HepG2 (cell line): ENCODE results near the gene CEP162. TPM values are rescaled to one million over a fixed set of nuclear protein-coding genes. Genes with fewer than 3 reads are reported as not detected.
A peak's percentile ranks its signal among the peaks of the same experiment; 100 is the strongest.

ENCODE experiments used
- ARHGAP35 ChIP-seq: sonication (generic); formaldehyde crosslinking; IDR thresholded peaks from 2 replicates; pipeline ENCODE4 v1.9.0; 2022; ENCODE audit warnings: mild to moderate bottlenecking, inconsistent platforms, moderate library complexity, missing genetic modification reagents, borderline replicate concordance
- BORCS8-MEF2B ChIP-seq: sonication (generic); formaldehyde crosslinking; IDR thresholded peaks from 2 replicates; pipeline ENCODE4 v1.8.0; 2022; ENCODE audit warnings: mild to moderate bottlenecking, missing genetic modification reagents
- MIER3 ChIP-seq: IDR thresholded peaks from 2 replicates; pipeline ENCODE4 v1.6.1; 2016; ENCODE audit warnings: missing compliant biosample characterization, borderline replicate concordance
- NCOA1 ChIP-seq: sonication (generic); formaldehyde crosslinking; IDR thresholded peaks from 2 replicates; pipeline ENCODE4 v1.9.0; 2021; ENCODE audit warnings: missing genetic modification reagents
- RELA ChIP-seq: sonication (generic); formaldehyde crosslinking; IDR thresholded peaks from 2 replicates; pipeline ENCODE4 v1.4.0; 2020; ENCODE audit warnings: missing genetic modification reagents
- SIX1 ChIP-seq: sonication (generic); formaldehyde crosslinking; IDR thresholded peaks from 2 replicates; pipeline ENCODE4 v1.4.0; 2020; ENCODE audit warnings: missing genetic modification reagents, borderline replicate concordance
- TOPORS ChIP-seq: sonication (generic); formaldehyde crosslinking; IDR thresholded peaks from 2 replicates; pipeline ENCODE4 v1.8.0; 2023; ENCODE audit warnings: mild to moderate bottlenecking, missing genetic modification reagents
- ZFP36L1 ChIP-seq: sonication (generic); formaldehyde crosslinking; IDR thresholded peaks from 2 replicates; pipeline ENCODE4 v1.8.0; 2022; ENCODE audit warnings: mild to moderate bottlenecking, missing genetic modification reagents, moderate library complexity
- ZNF446 ChIP-seq: sonication (generic); formaldehyde crosslinking; IDR thresholded peaks from 2 replicates; pipeline ENCODE4 v1.5.0; 2020; ENCODE audit warnings: mild to moderate bottlenecking, missing genetic modification reagents
- polyA plus RNA-seq, 8 experiments: library from polyadenylated mRNA; depleted of rRNA in 3 of 8; stranded (reverse) in 7 of 8; unstranded in 1 of 8; fragments of >200 nt; fragmentation: Illumina TruSeq in 4 of 8; extraction: Trizol in 4 of 8; gene quantifications; 2 replicates each; pipeline versions ENCODE4 v1.2.1 to v1.2.3, GENCODE V29; 2011 to 2016; ENCODE audit warnings: low read depth in 4 of 8, missing spikeins in 1 of 8, mixed read lengths in 1 of 8; ENCODE audit not compliant: insufficient read depth in 1 of 8
- total RNA-seq, 5 experiments: library from RNA; depleted of rRNA; stranded (reverse); fragments of >200 nt; fragmentation: Illumina TruSeq; extraction: Trizol; gene quantifications; 2 replicates each; pipeline ENCODE4 v1.2.3, GENCODE V29; 2016; ENCODE audit warnings: low read depth in 1 of 5
- TF ChIP-seq, protein P1 (sequence below): IDR thresholded peaks from 2 replicates; pipeline ENCODE4 v1.6.1; 2016; ENCODE audit warnings: mild to moderate bottlenecking, missing biosample characterization, missing genetic modification reagents
- TF ChIP-seq, protein P2 (sequence below): sonication (generic); formaldehyde crosslinking; IDR thresholded peaks from 2 replicates; pipeline ENCODE4 v1.5.0; 2020; ENCODE audit warnings: mild to moderate bottlenecking, missing genetic modification reagents
- TF ChIP-seq, protein P3 (sequence below): sonication (generic); formaldehyde crosslinking; IDR thresholded peaks from 2 replicates; pipeline ENCODE4 v1.4.0; 2020; ENCODE audit warnings: missing genetic modification reagents, borderline replicate concordance
- TF ChIP-seq, protein P4 (sequence below): conservative IDR thresholded peaks from 2 replicates; pipeline ENCODE4 v1.6.1; 2018; ENCODE audit warnings: missing genetic modification reagents
- TF ChIP-seq, protein P5 (sequence below): sonication (generic); formaldehyde crosslinking; IDR thresholded peaks from 2 replicates; pipeline ENCODE4 v1.5.1; 2020; ENCODE audit warnings: mild to moderate bottlenecking, missing genetic modification reagents, borderline replicate concordance
- TF ChIP-seq, protein P6 (sequence below): sonication (generic); formaldehyde crosslinking; IDR thresholded peaks from 2 replicates; pipeline ENCODE4 v1.4.0; 2020; ENCODE audit warnings: missing genetic modification reagents, borderline replicate concordance

The CEP162 gene
- total and polyA plus RNA-seq, 2 of the 13 experiments (the other 11 are each of a cell fraction or from before 2014, with no cell fraction given) = 0.50 to 7.9 TPM

DNA sequence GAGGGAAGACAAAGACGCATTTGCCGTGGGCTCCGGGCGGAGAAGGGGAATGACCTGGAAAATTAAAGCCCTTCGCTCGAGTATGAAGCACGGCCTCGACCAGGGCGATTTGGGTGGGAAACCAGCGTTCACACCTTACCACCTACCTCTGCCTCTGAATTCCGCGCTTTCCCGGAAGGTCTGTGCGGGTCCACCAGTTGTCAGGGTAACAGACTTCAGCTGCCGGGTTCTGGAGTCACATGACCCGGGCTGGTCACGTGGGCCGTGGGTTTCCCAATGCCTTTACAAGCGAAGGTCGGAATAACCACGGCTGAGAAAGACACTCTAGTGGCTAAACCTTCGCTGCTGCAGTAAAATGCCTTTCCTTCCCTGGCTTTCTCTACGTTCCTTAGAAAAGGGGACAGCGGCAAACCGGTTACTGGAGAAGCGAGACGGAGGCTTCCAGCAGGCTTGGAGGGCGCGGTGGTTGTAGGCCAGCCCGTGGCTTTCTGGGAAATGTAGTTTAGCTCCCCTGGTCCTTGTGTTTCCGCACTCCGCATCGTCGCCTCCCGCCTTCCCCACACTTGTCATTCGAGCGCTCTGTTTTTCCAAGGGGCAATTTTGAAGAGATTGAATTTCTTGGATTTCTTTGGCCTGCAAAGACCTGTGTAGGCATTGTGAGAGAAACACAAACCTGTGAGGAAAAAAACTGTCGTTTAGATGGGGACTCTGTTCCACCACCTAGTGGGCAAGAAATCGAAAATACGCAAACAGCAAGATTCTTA lies at the start of gene CEP162 (continued):
- TF ChIP-seq, protein P1, sequence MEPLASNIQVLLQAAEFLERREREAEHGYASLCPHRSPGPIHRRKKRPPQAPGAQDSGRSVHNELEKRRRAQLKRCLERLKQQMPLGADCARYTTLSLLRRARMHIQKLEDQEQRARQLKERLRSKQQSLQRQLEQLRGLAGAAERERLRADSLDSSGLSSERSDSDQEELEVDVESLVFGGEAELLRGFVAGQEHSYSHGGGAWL (CRISPR knock-in tag) = peak; percentile 45; the same call in 1 of the 2 replicates
- TF ChIP-seq MIER3 (CRISPR knock-in tag) (no peak), ARHGAP35 (CRISPR knock-in tag) (0 out of 2 replicates have a peak, but pooled peaks have one; percentile 32), TOPORS (no peak), BORCS8-MEF2B (peak; percentile 81; the same call in 1 of the 2 replicates), ZFP36L1 (CRISPR knock-in tag) (peak; percentile 58; the same call in 1 of the 2 replicates), ZNF446 (CRISPR knock-in tag) (no peak), SIX1 (CRISPR knock-in tag) (peak; percentile 23; the same call in 1 of the 2 replicates), NCOA1 (CRISPR knock-in tag) (0 out of 2 replicates have a peak, but pooled peaks have one; percentile 47), RELA (CRISPR knock-in tag) (no peak)
- TF ChIP-seq, protein P2, sequence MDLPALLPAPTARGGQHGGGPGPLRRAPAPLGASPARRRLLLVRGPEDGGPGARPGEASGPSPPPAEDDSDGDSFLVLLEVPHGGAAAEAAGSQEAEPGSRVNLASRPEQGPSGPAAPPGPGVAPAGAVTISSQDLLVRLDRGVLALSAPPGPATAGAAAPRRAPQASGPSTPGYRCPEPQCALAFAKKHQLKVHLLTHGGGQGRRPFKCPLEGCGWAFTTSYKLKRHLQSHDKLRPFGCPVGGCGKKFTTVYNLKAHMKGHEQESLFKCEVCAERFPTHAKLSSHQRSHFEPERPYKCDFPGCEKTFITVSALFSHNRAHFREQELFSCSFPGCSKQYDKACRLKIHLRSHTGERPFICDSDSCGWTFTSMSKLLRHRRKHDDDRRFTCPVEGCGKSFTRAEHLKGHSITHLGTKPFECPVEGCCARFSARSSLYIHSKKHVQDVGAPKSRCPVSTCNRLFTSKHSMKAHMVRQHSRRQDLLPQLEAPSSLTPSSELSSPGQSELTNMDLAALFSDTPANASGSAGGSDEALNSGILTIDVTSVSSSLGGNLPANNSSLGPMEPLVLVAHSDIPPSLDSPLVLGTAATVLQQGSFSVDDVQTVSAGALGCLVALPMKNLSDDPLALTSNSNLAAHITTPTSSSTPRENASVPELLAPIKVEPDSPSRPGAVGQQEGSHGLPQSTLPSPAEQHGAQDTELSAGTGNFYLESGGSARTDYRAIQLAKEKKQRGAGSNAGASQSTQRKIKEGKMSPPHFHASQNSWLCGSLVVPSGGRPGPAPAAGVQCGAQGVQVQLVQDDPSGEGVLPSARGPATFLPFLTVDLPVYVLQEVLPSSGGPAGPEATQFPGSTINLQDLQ (CRISPR knock-in tag) = no peak
- TF ChIP-seq, protein P3, sequence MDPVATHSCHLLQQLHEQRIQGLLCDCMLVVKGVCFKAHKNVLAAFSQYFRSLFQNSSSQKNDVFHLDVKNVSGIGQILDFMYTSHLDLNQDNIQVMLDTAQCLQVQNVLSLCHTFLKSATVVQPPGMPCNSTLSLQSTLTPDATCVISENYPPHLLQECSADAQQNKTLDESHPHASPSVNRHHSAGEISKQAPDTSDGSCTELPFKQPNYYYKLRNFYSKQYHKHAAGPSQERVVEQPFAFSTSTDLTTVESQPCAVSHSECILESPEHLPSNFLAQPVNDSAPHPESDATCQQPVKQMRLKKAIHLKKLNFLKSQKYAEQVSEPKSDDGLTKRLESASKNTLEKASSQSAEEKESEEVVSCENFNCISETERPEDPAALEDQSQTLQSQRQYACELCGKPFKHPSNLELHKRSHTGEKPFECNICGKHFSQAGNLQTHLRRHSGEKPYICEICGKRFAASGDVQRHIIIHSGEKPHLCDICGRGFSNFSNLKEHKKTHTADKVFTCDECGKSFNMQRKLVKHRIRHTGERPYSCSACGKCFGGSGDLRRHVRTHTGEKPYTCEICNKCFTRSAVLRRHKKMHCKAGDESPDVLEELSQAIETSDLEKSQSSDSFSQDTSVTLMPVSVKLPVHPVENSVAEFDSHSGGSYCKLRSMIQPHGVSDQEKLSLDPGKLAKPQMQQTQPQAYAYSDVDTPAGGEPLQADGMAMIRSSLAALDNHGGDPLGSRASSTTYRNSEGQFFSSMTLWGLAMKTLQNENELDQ (CRISPR knock-in tag) = no peak
- TF ChIP-seq, protein P4, sequence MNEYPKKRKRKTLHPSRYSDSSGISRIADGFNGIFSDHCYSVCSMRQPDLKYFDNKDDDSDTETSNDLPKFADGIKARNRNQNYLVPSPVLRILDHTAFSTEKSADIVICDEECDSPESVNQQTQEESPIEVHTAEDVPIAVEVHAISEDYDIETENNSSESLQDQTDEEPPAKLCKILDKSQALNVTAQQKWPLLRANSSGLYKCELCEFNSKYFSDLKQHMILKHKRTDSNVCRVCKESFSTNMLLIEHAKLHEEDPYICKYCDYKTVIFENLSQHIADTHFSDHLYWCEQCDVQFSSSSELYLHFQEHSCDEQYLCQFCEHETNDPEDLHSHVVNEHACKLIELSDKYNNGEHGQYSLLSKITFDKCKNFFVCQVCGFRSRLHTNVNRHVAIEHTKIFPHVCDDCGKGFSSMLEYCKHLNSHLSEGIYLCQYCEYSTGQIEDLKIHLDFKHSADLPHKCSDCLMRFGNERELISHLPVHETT (CRISPR knock-in tag) = no peak
- TF ChIP-seq, protein P5, sequence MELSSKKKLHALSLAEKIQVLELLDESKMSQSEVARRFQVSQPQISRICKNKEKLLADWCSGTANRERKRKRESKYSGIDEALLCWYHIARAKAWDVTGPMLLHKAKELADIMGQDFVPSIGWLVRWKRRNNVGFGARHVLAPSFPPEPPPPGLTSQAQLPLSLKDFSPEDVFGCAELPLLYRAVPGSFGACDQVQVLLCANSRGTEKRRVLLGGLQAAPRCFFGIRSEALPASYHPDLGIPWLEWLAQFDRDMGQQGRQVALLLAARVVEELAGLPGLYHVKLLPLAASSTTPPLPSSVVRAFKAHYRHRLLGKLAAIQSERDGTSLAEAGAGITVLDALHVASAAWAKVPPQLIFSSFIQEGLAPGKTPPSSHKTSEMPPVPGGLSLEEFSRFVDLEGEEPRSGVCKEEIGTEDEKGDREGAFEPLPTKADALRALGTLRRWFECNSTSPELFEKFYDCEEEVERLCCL (CRISPR knock-in tag) = no peak
- TF ChIP-seq, protein P6, sequence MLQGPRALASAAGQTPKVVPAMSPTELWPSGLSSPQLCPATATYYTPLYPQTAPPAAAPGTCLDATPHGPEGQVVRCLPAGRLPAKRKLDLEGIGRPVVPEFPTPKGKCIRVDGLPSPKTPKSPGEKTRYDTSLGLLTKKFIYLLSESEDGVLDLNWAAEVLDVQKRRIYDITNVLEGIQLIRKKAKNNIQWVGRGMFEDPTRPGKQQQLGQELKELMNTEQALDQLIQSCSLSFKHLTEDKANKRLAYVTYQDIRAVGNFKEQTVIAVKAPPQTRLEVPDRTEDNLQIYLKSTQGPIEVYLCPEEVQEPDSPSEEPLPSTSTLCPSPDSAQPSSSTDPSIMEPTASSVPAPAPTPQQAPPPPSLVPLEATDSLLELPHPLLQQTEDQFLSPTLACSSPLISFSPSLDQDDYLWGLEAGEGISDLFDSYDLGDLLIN = no peak
